HG02588 (cell line): ENCODE data around the gene C21orf58.

Experiments
- ATAC-seq: cut with Tn5 transposase; IDR thresholded peaks from one replicate; pipeline ENCODE4 v1.9.1; 2021; ENCODE audit warnings: mild to moderate bottlenecking, moderate library complexity; ENCODE audit not compliant: unreplicated experiment

The C21orf58 gene

GRCh38 chr21:46354046-46354445, 30.4 kb upstream of the C21orf58 start:
- ATAC-seq = no peak

DNA sequence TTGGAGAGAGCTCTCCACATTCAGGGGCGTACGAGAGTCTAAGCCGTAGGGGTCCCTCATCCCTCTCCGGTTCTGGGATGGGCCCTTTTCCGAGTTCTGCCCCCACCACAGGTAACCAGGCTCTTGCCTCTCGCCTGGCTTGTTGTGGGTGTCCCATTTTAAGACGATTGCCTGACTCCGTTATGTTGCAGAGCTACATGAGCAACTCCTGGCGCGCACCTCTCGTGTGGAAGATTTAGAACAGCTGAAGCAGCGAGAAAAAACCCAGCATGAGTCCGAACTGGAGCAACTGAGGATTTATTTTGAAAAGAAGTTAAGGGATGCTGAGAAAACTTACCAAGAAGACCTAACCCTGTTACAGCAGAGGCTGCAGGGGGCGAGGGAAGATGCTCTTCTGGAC, 29.2 kb upstream of the C21orf58 start:
- ATAC-seq = no peak

DNA sequence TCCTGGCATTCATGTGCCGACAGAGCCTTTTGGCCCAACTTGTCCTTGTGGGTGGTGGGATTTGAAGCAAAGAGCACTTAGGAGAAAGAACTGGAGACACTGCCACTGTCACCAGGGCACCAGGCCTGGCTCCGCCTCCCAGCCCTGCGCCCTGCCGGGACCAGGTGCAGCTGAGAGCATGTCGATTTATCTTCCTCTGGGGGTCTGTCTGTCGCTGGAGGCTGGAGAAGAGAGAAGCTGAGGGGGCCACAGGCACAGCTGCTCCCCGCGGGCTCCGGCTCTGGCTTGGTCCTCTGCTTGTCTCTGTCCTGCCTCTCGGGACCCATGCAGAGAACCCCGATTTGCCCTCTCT, 28.5 kb upstream of the C21orf58 start:
- no peak for ATAC-seq

- no peak for ATAC-seq
These were observed 27.9 kb upstream of the C21orf58 start for GRCh38 chr21:46351476-46352163.

GRCh38 chr21:46350981-46351380, 27.3 kb upstream of the C21orf58 start:
- no peak for ATAC-seq

DNA sequence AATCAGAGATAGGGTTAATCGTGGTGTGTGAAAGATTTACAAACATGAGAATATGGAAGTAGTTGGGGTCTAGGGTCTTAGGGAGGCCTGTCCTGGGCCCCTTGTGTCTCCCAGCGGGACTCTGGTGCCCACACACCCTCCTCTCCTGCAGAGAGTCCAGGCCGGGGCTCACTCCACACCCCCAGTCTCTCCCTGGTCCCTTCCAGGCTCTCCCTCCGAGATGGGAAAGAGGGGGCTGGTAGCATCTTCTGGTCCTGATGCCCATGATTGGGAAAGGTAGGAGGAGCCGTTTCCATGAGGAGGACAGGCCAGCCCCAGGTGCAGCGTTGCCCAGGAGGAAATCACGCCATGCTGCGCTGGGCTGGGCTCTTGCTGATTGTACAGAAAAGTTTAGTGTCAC, 26.9 kb upstream of the C21orf58 start:
- ATAC-seq = no peak

GRCh38 chr21:46349134-46349760, 25.6 kb upstream of the C21orf58 start:
- no peak for ATAC-seq

DNA sequence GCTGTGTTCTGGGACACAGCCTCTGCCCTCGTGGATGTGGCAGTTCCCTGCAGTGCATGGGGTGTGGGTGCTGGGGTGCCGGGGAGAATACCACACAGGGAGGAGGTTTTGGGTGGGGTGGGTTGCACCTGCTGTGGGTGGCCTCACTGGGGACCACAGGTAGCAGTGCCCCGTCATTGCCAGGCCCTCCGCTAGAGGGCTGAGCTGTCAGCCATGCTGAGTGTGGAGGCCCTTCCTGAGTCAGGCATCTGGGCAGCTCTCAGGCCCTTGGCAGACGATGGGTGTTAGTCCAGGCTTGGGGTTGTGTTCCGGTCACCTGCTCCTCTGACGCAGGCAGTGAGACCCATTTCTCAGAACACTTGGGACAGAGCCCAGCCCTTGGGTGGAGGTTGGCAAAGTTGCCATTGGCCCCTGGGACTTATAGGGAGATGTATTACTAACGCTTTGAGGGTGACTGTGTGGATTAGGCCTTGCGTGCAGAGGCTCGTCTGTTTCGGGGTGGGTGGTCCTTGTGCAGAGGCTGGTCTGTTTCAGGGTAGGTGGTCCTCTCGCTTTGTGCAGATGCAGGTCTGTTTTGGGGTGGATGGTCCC, 24.2 kb upstream of the C21orf58 start:
- no peak for ATAC-seq

- ATAC-seq = no peak
These were observed 23.5 kb upstream of the C21orf58 start for GRCh38 chr21:46347203-46347550.

DNA sequence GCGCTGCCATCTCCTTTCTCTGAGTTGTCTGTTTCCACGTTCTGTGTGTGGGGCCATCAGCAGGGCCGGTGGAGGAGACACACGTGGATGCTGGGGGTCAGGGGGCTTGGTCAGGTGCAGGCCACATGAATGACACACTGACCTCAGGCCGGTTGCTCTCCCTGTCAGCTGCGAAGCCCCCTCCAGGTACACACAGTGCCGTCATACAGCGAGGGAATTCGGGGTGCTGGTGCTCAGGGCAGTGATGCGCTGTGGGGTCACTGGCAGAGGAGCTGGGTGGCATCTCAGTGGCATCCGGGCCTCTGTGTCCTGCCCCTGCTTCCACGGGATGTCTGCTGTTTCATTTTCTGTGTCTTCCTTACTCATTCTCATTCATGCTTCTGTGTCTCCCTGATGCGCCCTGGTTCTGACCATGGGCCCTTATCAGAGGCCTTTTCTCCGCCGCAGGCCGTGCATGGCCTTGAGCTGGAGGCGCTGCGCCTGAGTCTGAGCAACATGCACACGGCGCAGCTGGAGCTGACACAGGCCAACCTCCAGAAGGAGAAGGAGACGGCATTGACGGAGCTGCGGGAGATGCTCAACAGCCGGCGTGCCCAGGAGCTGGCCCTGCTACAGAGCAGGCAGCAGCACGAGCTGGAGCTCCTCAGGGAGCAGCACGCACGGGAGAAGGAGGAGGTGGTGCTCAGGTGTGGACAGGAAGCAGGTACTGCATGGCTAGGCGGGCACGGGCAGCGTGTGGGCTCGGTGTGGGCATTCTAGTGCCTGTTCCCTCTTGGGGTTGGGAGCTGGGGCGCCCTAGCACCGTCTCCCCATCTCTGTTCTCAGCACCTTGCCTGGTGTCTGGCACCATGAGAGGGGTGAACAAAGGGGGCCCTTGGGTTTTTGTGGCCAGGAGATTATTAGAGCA, 22.9 kb upstream of the C21orf58 start:
- ATAC-seq = no peak

GRCh38 chr21:46345861-46346260, 22.2 kb upstream of the C21orf58 start:
- ATAC-seq = no peak

- ATAC-seq = no peak
These were observed 20.7 kb upstream of the C21orf58 start for GRCh38 chr21:46344219-46344915.

DNA sequence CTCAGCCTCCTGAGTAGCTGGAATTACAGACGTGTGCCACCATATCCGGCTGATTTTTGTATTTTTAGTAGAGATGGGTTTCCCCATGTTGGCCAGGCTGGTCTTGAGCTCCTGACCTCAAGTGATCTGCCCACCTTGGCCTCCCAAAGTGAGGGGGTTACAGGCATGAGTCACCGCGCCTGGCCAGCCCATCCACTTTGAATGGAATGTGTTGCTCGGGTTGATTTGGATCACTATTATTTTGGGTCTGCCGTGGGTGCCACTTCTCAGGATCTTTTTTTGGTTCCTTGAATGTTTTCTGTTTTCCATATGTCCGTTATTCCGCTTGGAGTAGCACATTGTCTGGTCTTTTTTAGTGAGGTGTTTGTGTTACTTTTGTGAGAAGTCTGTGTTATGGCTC, 17.3 kb upstream of the C21orf58 start:
- ATAC-seq = no peak

DNA sequence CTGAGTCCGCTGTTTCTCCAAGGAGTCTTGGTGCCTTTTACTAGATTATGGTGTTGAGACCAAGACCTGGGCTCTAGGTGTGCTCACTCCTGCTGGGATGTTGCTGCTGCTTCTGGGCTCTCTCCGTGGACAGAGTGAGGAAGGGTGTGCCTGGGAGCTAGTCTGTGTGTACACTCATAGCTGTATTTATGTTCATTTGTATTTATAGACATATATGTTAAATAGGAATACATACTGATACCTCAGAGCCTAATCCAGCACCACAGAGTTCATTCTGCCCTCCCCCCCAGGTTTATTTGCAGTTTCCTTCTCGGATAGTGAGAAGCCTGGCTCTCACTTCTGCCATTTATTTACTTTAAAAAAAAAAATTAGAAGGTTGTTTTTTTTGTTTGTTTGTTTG, 12.9 kb upstream of the C21orf58 start:
- ATAC-seq = no peak

DNA sequence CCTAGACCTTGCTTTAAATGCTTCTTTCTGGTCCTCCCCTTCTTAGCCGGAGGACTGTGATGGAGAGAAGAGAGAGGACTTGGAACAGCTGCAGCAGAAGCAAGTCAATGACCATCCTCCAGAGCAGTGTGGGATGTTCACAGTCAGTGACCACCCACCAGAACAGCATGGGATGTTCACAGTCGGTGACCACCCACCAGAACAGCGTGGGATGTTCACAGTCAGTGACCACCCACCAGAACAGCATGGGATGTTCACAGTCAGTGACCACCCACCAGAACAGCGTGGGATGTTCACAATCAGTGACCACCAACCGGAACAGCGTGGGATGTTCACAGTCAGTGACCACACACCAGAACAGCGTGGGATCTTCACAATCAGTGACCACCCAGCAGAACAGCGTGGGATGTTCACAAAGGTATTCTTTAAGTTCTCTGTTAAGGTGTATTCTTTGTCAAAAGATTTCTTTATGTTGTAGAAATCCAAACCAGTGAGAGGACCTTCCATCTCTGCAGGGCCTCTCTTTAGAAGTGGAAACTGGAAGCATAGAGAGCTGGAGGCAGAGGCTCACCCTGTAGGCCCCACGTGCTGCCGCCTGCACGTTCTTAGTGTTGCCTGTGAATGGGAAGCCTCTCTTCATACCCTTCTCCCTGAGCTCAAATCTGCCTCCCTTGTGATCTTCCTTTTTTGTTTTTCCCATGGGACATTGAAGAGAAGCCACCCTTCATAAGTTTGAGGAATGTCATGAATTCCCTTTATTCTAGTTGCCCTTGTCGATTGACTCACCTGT, 10.9 kb upstream of the C21orf58 start:
- ATAC-seq = no peak

GRCh38 chr21:46329796-46330195, 6.1 kb upstream of the C21orf58 start:
- no peak for ATAC-seq

DNA sequence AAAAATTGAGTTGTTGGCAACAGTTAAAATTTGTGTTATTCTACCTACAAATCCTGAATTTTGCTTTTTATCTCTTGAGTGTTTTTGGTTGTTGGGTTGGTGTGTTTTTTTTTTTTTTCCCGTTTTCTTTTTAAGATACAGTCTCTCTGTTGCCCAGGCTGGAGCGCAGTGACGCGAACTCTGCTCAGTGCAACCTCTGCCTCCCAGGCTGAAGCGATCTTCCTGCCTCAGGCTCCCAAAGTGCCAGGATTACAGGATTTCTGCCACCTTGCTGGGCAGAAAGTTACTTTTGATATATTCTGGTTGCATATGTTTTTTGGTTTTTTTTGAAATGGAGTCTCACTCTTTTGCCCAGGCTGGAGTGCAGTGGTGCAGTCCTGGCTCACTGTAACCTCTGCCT, 4.5 kb upstream of the C21orf58 start:
- ATAC-seq = no peak

DNA sequence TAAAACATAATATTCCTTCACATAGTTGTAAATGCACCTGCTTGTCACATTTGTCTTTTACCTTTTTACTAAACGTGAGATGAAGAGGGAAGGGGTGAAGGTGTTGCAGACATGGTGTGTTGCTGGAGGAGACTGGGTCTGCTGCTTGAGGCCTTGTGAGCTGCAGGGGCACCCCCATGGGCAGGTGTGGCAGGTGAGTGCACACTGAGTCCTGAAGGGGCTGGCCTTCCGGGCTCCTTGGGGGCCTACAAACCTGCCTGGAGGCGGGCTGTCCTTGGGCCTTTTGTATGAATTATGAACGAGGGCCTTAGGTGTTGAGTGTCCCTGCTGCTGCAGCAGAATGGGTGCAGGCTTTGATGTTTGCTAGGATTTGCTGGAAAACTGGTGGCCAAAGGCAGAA, 4.0 kb upstream of the C21orf58 start:
- no peak for ATAC-seq

GRCh38 chr21:46326110-46326703, 2.5 kb upstream of the C21orf58 start:
- no peak for ATAC-seq
